SK-N-SH (cell line): ENCODE results near the gene INTS11. TPM values are rescaled to one million over a fixed set of nuclear protein-coding genes. Genes with fewer than 3 reads are reported as not detected.
"Not testable (repeated sequence)": the region's sequence is repeated elsewhere in the genome, so short reads cannot be mapped to it uniquely, and the experiment has no call there.

Source experiments
- CTCF ChIA-PET: fragments of 300-600, 350-600 bp; formaldehyde crosslinking; extraction: SDS; loops from one replicate; lab custom pipeline; 2021; lab: Yijun Ruan, JAX
- POLR2A ChIA-PET: fragments of 350-600 bp; sonication (Branson Sonifier 250); formaldehyde crosslinking; extraction: SDS; loops from one replicate; lab custom pipeline; 2020; ENCODE audit warnings: antibody characterized with exemption, inconsistent platforms; lab: Yijun Ruan, JAX
- DNase-seq: peaks from one replicate; pipeline ENCODE4 v3.0.0; 2012
- H2AFZ ChIP-seq: fragments of 200-600 bp; sonication (generic); 2 replicates; pipeline ENCODE4 v1.8.1; 2016; ENCODE audit warnings: antibody characterized with exemption, mild to moderate bottlenecking, low read depth
- H3F3A ChIP-seq: fragments of 200-600 bp; sonication (generic); replicated peaks from 2 replicates; pipeline ENCODE3; 2016; ENCODE audit warnings: antibody characterized with exemption, mild to moderate bottlenecking; ENCODE audit not compliant: insufficient read depth
- H3K27ac ChIP-seq, 2 experiments: fragments of 200-500 bp in 1 of 2; fragments of 200-600 bp in 1 of 2; sonication (Bioruptor generic) in 1 of 2; sonication (generic), shearing (Covaris generic) in 1 of 2; 2 replicates each; pipeline versions ENCODE4 v1.5.1 to v1.6.1; 2014 to 2016; ENCODE audit warnings: low read depth in 2 of 2, inconsistent platforms in 1 of 2, low read length in 1 of 2, mild to moderate bottlenecking in 1 of 2, mixed read lengths in 1 of 2
- H3K27me3 ChIP-seq: fragments of 200-600 bp; sonication (generic), shearing (Covaris generic); 2 replicates; pipeline ENCODE4 v1.6.1; 2016; ENCODE audit warnings: mixed run types; ENCODE audit not compliant: insufficient read depth
- H3K36me3 ChIP-seq, 2 experiments: fragments of 200-500 bp in 1 of 2; fragments of 200-600 bp in 1 of 2; sonication (Bioruptor generic) in 1 of 2; sonication (generic) in 1 of 2; replicated peaks in 1 of 2; 2 replicates each; pipeline versions ENCODE3 to v1.5.1; 2014 to 2016; ENCODE audit warnings: low read length in 1 of 2, mild to moderate bottlenecking in 1 of 2; ENCODE audit not compliant: insufficient read depth in 2 of 2, control insufficient read depth in 1 of 2
- H3K4me1 ChIP-seq, 2 experiments: fragments of 200-500 bp in 1 of 2; fragments of 200-600 bp in 1 of 2; sonication (Bioruptor generic) in 1 of 2; sonication (generic), shearing (Covaris generic) in 1 of 2; 2 replicates each; pipeline versions ENCODE4 v1.5.1 to v1.6.1; 2014 to 2016; ENCODE audit warnings: low read depth in 1 of 2, low read length in 1 of 2, mixed run types in 1 of 2; ENCODE audit not compliant: insufficient read depth in 2 of 2, control insufficient read depth in 1 of 2
- H3K4me2 ChIP-seq: fragments of 200-600 bp; sonication (generic), shearing (Covaris generic); 2 replicates; pipeline ENCODE4 v1.6.1; 2017; ENCODE audit warnings: mixed run types
- H3K4me3 ChIP-seq, 2 experiments: fragments of 200-500 bp in 1 of 2; fragments of 200-600 bp in 1 of 2; sonication (Bioruptor generic) in 1 of 2; sonication (generic), shearing (Covaris generic) in 1 of 2; 2 replicates each; pipeline versions ENCODE4 v1.5.1 to v1.8.1; 2014 to 2016; ENCODE audit warnings: low read depth in 2 of 2, inconsistent platforms in 1 of 2, low read length in 1 of 2, mild to moderate bottlenecking in 1 of 2, mixed read lengths in 1 of 2, moderate library complexity in 1 of 2
- H3K79me2 ChIP-seq: fragments of 200-600 bp; sonication (generic); 2 replicates; pipeline ENCODE4 v1.8.1; 2017; ENCODE audit warnings: mild to moderate bottlenecking; ENCODE audit not compliant: insufficient read depth
- H3K9ac ChIP-seq: fragments of 200-600 bp; sonication (generic); 2 replicates; pipeline ENCODE4 v1.6.1; 2017; ENCODE audit warnings: mixed run types
- H3K9me2 ChIP-seq: fragments of 200-600 bp; sonication (generic); 2 replicates; pipeline ENCODE4 v1.6.1; 2017; ENCODE audit warnings: mixed run types
- H3K9me3 ChIP-seq: fragments of 200-600 bp; sonication (generic); 2 replicates; pipeline ENCODE4 v1.6.1; 2017; ENCODE audit warnings: mixed run types, mild to moderate bottlenecking, moderate library complexity
- H4K20me1 ChIP-seq: fragments of 200-600 bp; sonication (generic); 2 replicates; pipeline ENCODE4 v1.6.1; 2017; ENCODE audit warnings: mild to moderate bottlenecking, mixed run types; ENCODE audit not compliant: insufficient read depth
- EZH2phosphoT487 ChIP-seq: fragments of 200-600 bp; sonication (generic); IDR thresholded peaks from 2 replicates; pipeline ENCODE4 v1.6.1; 2017; ENCODE audit warnings: low read depth, mixed run types, mild to moderate bottlenecking, antibody characterized with exemption, moderate library complexity, borderline replicate concordance
- FOSL2 ChIP-seq: IDR thresholded peaks from 2 replicates; pipeline ENCODE4 v1.4.0; 2012; ENCODE audit warnings: low read depth, mild to moderate bottlenecking, moderate library complexity, borderline replicate concordance
- FOXM1 ChIP-seq: IDR thresholded peaks from 2 replicates; pipeline ENCODE4 v1.4.0; 2012; ENCODE audit warnings: low read depth, mild to moderate bottlenecking
- MEF2A ChIP-seq: IDR thresholded peaks from 2 replicates; pipeline ENCODE4 v1.4.0; 2012; ENCODE audit warnings: low read depth, borderline replicate concordance
- NRF1 ChIP-seq: IDR thresholded peaks from 2 replicates; pipeline ENCODE4 v1.6.1; 2012; ENCODE audit warnings: low read depth, mild to moderate bottlenecking, low read length
- PBX3 ChIP-seq: IDR thresholded peaks from 2 replicates; pipeline ENCODE4; 2012
- RAD21 ChIP-seq: IDR thresholded peaks from 2 replicates; pipeline ENCODE4 v1.6.1; 2012; ENCODE audit warnings: mild to moderate bottlenecking, low read length
- RCOR1 ChIP-seq: fragments of 150-350 bp; IDR thresholded peaks from 2 replicates; pipeline ENCODE4 v1.6.1; 2017; ENCODE audit warnings: antibody characterized with exemption, low read length
- RFX5 ChIP-seq: IDR thresholded peaks from 2 replicates; pipeline ENCODE4 v1.6.1; 2012; ENCODE audit warnings: mild to moderate bottlenecking, improper control_type of control experiment, low read length
- SIN3A ChIP-seq: IDR thresholded peaks from 2 replicates; pipeline ENCODE4 v1.6.1; 2012; ENCODE audit warnings: low read depth, mild to moderate bottlenecking, low read length, moderate library complexity, borderline replicate concordance
- TCF12 ChIP-seq: IDR thresholded peaks from 2 replicates; pipeline ENCODE4 v1.4.0; 2012
- TEAD4 ChIP-seq: IDR thresholded peaks from 2 replicates; pipeline ENCODE4 v1.4.0; 2012; ENCODE audit warnings: mild to moderate bottlenecking, borderline replicate concordance; ENCODE audit not compliant: insufficient read depth
- USF1 ChIP-seq: IDR thresholded peaks from 2 replicates; pipeline ENCODE4 v1.4.0; 2012; ENCODE audit warnings: low read depth, borderline replicate concordance
- YY1 ChIP-seq: IDR thresholded peaks from 2 replicates; pipeline ENCODE4 v1.4.0; 2012; ENCODE audit warnings: low read depth, mild to moderate bottlenecking
- WGBS: methylation state at CpG from one replicate; pipeline ENCODE4 v1.1.6; 2017; ENCODE audit warnings: low lambda C conversion rate; 5-methylcytosine and 5-hydroxymethylcytosine counted together
- polyA plus RNA-seq, 3 experiments: library from polyadenylated mRNA; depleted of rRNA; stranded (reverse); fragments of >200 nt; gene quantifications; 2 replicates each; pipeline ENCODE4 v1.2.3, GENCODE V29; 2012
- TF ChIP-seq, protein P1 (sequence below): fragments of 150-350 bp; IDR thresholded peaks from 2 replicates; pipeline ENCODE4 v1.6.1; 2017; ENCODE audit warnings: antibody characterized with exemption, low read length, low read depth, borderline replicate concordance

INTS11 gene
- polyA plus RNA-seq, 1 of the 3 experiments (the other 2 are of a cell fraction): 137 TPM

- TF ChIP-seq RFX5 (no peak), TCF12 (peak; percentile 29; the same call in 1 of the 2 replicates), NRF1 (no peak), YY1 (no peak), USF1 (no peak), RCOR1 (no peak), MEF2A (no peak)
- TF ChIP-seq, protein P1, sequence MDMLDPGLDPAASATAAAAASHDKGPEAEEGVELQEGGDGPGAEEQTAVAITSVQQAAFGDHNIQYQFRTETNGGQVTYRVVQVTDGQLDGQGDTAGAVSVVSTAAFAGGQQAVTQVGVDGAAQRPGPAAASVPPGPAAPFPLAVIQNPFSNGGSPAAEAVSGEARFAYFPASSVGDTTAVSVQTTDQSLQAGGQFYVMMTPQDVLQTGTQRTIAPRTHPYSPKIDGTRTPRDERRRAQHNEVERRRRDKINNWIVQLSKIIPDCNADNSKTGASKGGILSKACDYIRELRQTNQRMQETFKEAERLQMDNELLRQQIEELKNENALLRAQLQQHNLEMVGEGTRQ: no peak
Measured at GRCh38 chr1:1318131-1318652, 6.3 kb downstream of the INTS11 start (continued).

- H3K79me2 ChIP-seq: peaks cover 69% of the 10 kb centered on the region
- DNase-seq: no peak
- no peaks in the 10 kb centered on the region for H3K27me3 ChIP-seq
- no peaks in the 10 kb centered on the region for H3K9me3 ChIP-seq
- H4K20me1 ChIP-seq: peaks cover 51% of the 10 kb centered on the region
- ChIA-PET POLR2A (no interaction called here), CTCF (no interaction called here)
- no peak overlapping the region for H3K9ac ChIP-seq
- TF ChIP-seq NRF1: no peak
- no peak for TF ChIP-seq TEAD4
- no peak for TF ChIP-seq EZH2phosphoT487
- no peak for TF ChIP-seq SIN3A
- no peak for TF ChIP-seq USF1
- TF ChIP-seq FOXM1: no peak
- no peak for TF ChIP-seq YY1
- TF ChIP-seq PBX3: no peak
- no peak for TF ChIP-seq TCF12
- TF ChIP-seq FOSL2: no peak
- no peak for TF ChIP-seq RAD21
- H3K4me2 ChIP-seq: no peak overlapping the region
- 91% methylated on average over 6 of the region's 6 CpGs for WGBS
- H2AFZ ChIP-seq: no peak overlapping the region
- peaks cover 12 to 60% of the 10 kb centered on the region in 2 experiments for H3K36me3 ChIP-seq
- no peaks in the 10 kb centered on the region for H3K9me2 ChIP-seq
- H3K4me3 ChIP-seq: no peak overlapping the region
- peaks cover 14% of the 10 kb centered on the region for H3F3A ChIP-seq
- peaks cover 3 to 4% of the 10 kb centered on the region in 2 experiments; a peak in 2 of 4 replicates for H3K4me1 ChIP-seq
- H3K27ac ChIP-seq: peak overlapping the region in 1 of 2 experiments; percentile 86; a peak in 2 of 4 replicates
Measured at GRCh38 chr1:1317420-1317819, 7.0 kb downstream of the INTS11 start.

GRCh38 chr1:1316199-1316598 is 8.3 kb downstream of the INTS11 start:
- H3K9me3 ChIP-seq, CTCF ChIA-PET, H3K27ac ChIP-seq, H3K9ac ChIP-seq, H3K27me3 ChIP-seq, H3K9me2 ChIP-seq, H3K4me1 ChIP-seq, H3K4me3 ChIP-seq, DNase-seq, H3K4me2 ChIP-seq, H2AFZ ChIP-seq: not testable (repeated sequence)
- POLR2A ChIA-PET: interaction anchor here (1.1 kb wide), 1 partner anchor 85 kb away, joined by 3 read pairs; no protein-coding TSS in a partner anchor
- H3F3A ChIP-seq: peaks cover 14% of the 10 kb centered on the region
- peaks cover 41% of the 10 kb centered on the region for H4K20me1 ChIP-seq
- peaks cover 12 to 62% of the 10 kb centered on the region in 2 experiments for H3K36me3 ChIP-seq
- H3K79me2 ChIP-seq: peaks cover 58% of the 10 kb centered on the region
- WGBS: 90% methylated on average over 8 of the region's 8 CpGs
